H1 (cell line): Measurements from ENCODE around the gene MMP19.
"Not testable (repeated sequence)": the region's sequence is repeated elsewhere in the genome, so short reads cannot be mapped to it uniquely, and the experiment has no call there.

Experiments used
- ATF2 ChIP-seq: IDR thresholded peaks from 2 replicates; pipeline ENCODE4 v1.6.1; 2012; ENCODE audit warnings: low read length, inconsistent platforms
- CEBPB ChIP-seq: IDR thresholded peaks from 2 replicates; pipeline ENCODE4 v1.6.1; 2012; ENCODE audit warnings: low read depth, low read length
- CTCF ChIP-seq, 3 experiments: IDR thresholded peaks; 1 replicate in 2 of 3; 2 replicates in 1 of 3; pipeline versions ENCODE4 v1.5.1 to v1.6.1; 2011; ENCODE audit warnings: low read length in 3 of 3, mild to moderate bottlenecking in 3 of 3, inconsistent platforms in 2 of 3, low read depth in 1 of 3, moderate library complexity in 1 of 3; ENCODE audit not compliant: insufficient read depth in 1 of 3; ENCODE audit errors: control extremely low read depth in 1 of 3
- EP300 ChIP-seq, 2 experiments: IDR thresholded peaks; 1 replicate in 1 of 2; 2 replicates in 1 of 2; pipeline ENCODE4 v1.6.1; 2011 to 2012; ENCODE audit warnings: low read depth in 2 of 2, low read length in 2 of 2, mild to moderate bottlenecking in 2 of 2, borderline replicate concordance in 1 of 2, inconsistent platforms in 1 of 2, moderate library complexity in 1 of 2
- JUND ChIP-seq: IDR thresholded peaks from 2 replicates; pipeline ENCODE4 v1.6.1; 2011; ENCODE audit warnings: mild to moderate bottlenecking, improper control_type of control experiment, low read length
- KDM1A ChIP-seq: fragments of 200-600, 300-600 bp; sonication (generic); IDR thresholded peaks from 2 replicates; pipeline ENCODE4 v1.7.1; 2016; ENCODE audit warnings: mild to moderate bottlenecking, low read length, borderline replicate concordance
- POLR2A ChIP-seq, 2 experiments: IDR thresholded peaks; 1 replicate in 1 of 2; 2 replicates in 1 of 2; pipeline ENCODE4 v1.6.1; 2011; ENCODE audit warnings: low read depth in 2 of 2, low read length in 2 of 2, mild to moderate bottlenecking in 2 of 2; ENCODE audit errors: control extremely low read depth in 1 of 2
- POLR2AphosphoS5 ChIP-seq: IDR thresholded peaks from 2 replicates; pipeline ENCODE4 v1.6.1; 2011; ENCODE audit warnings: low read depth, low read length
- RAD21 ChIP-seq, 2 experiments: IDR thresholded peaks in 1 of 2; conservative IDR thresholded peaks in 1 of 2; 2 replicates each; pipeline ENCODE4 v1.6.1; 2011; ENCODE audit warnings: low read depth in 2 of 2, low read length in 2 of 2, improper control_type of control experiment in 1 of 2, inconsistent platforms in 1 of 2, mild to moderate bottlenecking in 1 of 2, moderate library complexity in 1 of 2
- SP2 ChIP-seq: IDR thresholded peaks from 2 replicates; pipeline ENCODE4 v1.6.1; 2012; ENCODE audit warnings: mild to moderate bottlenecking, low read length, inconsistent platforms
- USF2 ChIP-seq: IDR thresholded peaks from 2 replicates; pipeline ENCODE4 v1.6.1; 2011; ENCODE audit warnings: low read length, improper control_type of control experiment

- TF ChIP-seq USF2; RAD21 (IDR thresholded peaks at IDR 0.05 in 1 of 2, conservative IDR thresholded peaks at IDR 0.05 in 1 of 2; ENCODE audit: low read depth in 2 of 2, low read length in 2 of 2); CEBPB; JUND; CTCF (IDR thresholded peaks at IDR 0.05; ENCODE audit: control extremely low read depth in 1 of 3, insufficient read depth in 1 of 3, low read depth in 1 of 3, low read length in 3 of 3); POLR2A (IDR thresholded peaks at IDR 0.05; ENCODE audit: control extremely low read depth in 1 of 2, low read depth in 2 of 2, low read length in 2 of 2); EP300 (IDR thresholded peaks at IDR 0.05; ENCODE audit: borderline replicate concordance in 1 of 2, low read depth in 2 of 2, low read length in 2 of 2); ATF2; SP2; KDM1A; POLR2AphosphoS5: not testable (repeated sequence)
Observed at GRCh38 chr12:55834400-55834799, 8.3 kb downstream of the MMP19 start.
